Tibial nerve (tissue), 4 donors: ENCODE measurements around the gene GASK1A. TPM values are rescaled to one million over a fixed set of nuclear protein-coding genes. Genes with fewer than 3 reads are reported as not detected.

ENCODE experiments used
- DNase-seq, 2 donors: peaks; one replicate each; pipeline ENCODE4 v3.0.0-alpha.2; 2019; ENCODE audit warnings: low spot score in 2 of 2
- H3K27ac ChIP-seq, 4 donors: fragments of 200-600 bp; sonication (generic) in 3 of 4; one replicate each; pipeline ENCODE4 v1.5.1; 2017 to 2019; ENCODE audit warnings: mild to moderate bottlenecking in 1 of 4
- H3K27me3 ChIP-seq, 2 donors: fragments of 200-600 bp; sonication (generic) in 1 of 2; one replicate each; pipeline versions ENCODE4 v1.5.1 to v1.6.0; 2017 to 2019
- H3K36me3 ChIP-seq, 3 donors: fragments of 200-600 bp; sonication (generic); one replicate each; pipeline ENCODE4 v1.5.1; 2018 to 2019
- H3K4me1 ChIP-seq, 4 donors: fragments of 200-600 bp; sonication (generic) in 3 of 4; one replicate each; pipeline ENCODE4 v1.5.1; 2017 to 2019
- H3K4me3 ChIP-seq, 4 donors: fragments of 200-600 bp; sonication (generic) in 3 of 4; one replicate each; pipeline ENCODE4 v1.5.1; 2017 to 2019; ENCODE audit warnings: mild to moderate bottlenecking in 1 of 4, moderate library complexity in 1 of 4
- H3K9me3 ChIP-seq, 4 donors: fragments of 200-600 bp; sonication (generic) in 3 of 4; one replicate each; pipeline ENCODE4 v1.5.1; 2017 to 2019
- EP300 ChIP-seq, 2 donors: sonication (generic); formaldehyde crosslinking; IDR thresholded peaks; one replicate each; pipeline ENCODE4 v1.6.1; 2017; ENCODE audit warnings: antibody characterized with exemption in 2 of 2, mild to moderate bottlenecking in 1 of 2
- POLR2A ChIP-seq, 2 donors: fragments of 450-650 bp; IDR thresholded peaks; one replicate each; pipeline ENCODE4 v1.6.1; 2017; ENCODE audit warnings: antibody characterized with exemption in 2 of 2, mild to moderate bottlenecking in 2 of 2, moderate library complexity in 2 of 2
- WGBS, 2 donors: methylation state at CpG; one replicate each; pipeline ENCODE4 v1.1.5; 2018; 5-methylcytosine and 5-hydroxymethylcytosine counted together
- total RNA-seq, 4 donors: library from RNA; depleted of rRNA; stranded (reverse); fragments of >200 nt; gene quantifications; one replicate each; pipeline ENCODE4 v1.1.0, GENCODE V29; 2016
- TF ChIP-seq, protein P1 (sequence below), 5 experiments: fragments of 200-600 bp in 3 of 5; fragments of 450-650 bp in 2 of 5; sonication (generic) in 3 of 5; IDR thresholded peaks; one replicate each; pipeline ENCODE4 v1.5.1; 2016 to 2019; ENCODE audit warnings: antibody characterized with exemption in 5 of 5, mild to moderate bottlenecking in 3 of 5, moderate library complexity in 2 of 5

The GASK1A gene
- total RNA-seq, 4 donors from 2014 or later: 43.0 to 70.6 (median 49.5) TPM

DNA sequence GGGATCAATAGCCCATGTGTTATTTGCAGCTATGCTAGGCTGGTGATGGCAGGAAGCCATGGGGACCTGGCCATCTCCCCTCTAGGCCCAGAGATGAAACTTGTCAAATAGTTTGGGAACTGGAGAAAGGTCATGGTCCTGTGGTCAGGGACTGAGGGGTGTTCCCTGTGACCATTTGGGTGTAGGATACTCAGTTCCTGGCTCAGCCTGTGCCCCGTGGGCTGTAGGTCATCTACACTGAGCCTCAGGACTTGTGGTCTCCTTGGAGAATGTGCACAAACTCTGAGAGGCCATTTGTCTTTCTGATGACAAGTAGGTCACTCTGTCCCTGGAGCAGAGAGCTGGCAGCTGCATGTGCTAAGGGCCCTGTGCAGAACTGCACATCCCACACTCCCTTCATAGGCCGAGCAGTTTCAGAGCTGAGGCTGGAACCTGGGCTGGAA, 17.5 kb downstream of the GASK1A start:
- Histone ChIP-seq H3K9me3 (no peaks in the 10 kb centered on the region), H3K36me3 (no peaks in the 10 kb centered on the region), H3K27ac (peak overlapping the region; percentile 50 to 91 (median 75)), H3K27me3 (no peaks in the 10 kb centered on the region), H3K4me3 (no peak overlapping the region), H3K4me1 (peaks cover 0 to 69% (median 32%) of the 10 kb centered on the region in 4 donors)
- WGBS, 2 donors: 44 to 55% methylated on average over 1 to 2 of the region's 2 CpGs
- TF ChIP-seq EP300 (IDR thresholded peaks at IDR 0.05) (peak in 1 of 2 donors; percentile 78), POLR2A (IDR thresholded peaks at IDR 0.05) (no peak)
- DNase-seq: no peak

DNA sequence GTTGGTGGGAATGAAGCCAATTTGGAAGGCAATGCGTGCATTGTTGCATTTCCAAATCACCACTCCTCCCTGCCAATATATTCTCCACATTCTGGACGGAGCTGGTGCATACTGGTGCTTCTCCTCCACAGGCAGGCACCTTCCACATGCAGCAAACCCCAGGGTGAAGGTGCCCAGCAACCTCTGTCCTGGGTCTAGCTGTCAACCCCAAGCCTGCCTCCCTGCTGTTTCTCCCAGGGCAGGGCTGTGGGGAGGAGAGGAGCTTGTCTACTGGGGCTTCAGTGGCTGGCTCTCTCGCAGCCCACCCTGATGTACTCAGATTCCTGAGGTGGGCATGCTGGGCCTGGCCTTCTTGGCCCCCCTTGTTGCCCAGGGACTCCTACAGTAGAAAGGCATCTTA, 20.1 kb downstream of the GASK1A start:
- H3K4me3 ChIP-seq: no peak overlapping the region
- no peak for DNase-seq
- no peaks in the 10 kb centered on the region for H3K36me3 ChIP-seq
- peak overlapping the region; percentile 63 to 91 (median 86) for H3K27ac ChIP-seq
- no peak for TF ChIP-seq POLR2A (IDR thresholded peaks at IDR 0.05)
- TF ChIP-seq, protein P1, sequence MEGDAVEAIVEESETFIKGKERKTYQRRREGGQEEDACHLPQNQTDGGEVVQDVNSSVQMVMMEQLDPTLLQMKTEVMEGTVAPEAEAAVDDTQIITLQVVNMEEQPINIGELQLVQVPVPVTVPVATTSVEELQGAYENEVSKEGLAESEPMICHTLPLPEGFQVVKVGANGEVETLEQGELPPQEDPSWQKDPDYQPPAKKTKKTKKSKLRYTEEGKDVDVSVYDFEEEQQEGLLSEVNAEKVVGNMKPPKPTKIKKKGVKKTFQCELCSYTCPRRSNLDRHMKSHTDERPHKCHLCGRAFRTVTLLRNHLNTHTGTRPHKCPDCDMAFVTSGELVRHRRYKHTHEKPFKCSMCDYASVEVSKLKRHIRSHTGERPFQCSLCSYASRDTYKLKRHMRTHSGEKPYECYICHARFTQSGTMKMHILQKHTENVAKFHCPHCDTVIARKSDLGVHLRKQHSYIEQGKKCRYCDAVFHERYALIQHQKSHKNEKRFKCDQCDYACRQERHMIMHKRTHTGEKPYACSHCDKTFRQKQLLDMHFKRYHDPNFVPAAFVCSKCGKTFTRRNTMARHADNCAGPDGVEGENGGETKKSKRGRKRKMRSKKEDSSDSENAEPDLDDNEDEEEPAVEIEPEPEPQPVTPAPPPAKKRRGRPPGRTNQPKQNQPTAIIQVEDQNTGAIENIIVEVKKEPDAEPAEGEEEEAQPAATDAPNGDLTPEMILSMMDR (IDR thresholded peaks at IDR 0.05): no peak
- TF ChIP-seq EP300 (IDR thresholded peaks at IDR 0.05): no peak
- no peaks in the 10 kb centered on the region for H3K27me3 ChIP-seq
- 54 to 60% methylated on average over 2 to 3 of the region's 3 CpGs for WGBS, 2 donors
- peaks cover 0 to 81% (median 34%) of the 10 kb centered on the region in 4 donors for H3K4me1 ChIP-seq
- H3K9me3 ChIP-seq: no peaks in the 10 kb centered on the region

DNA sequence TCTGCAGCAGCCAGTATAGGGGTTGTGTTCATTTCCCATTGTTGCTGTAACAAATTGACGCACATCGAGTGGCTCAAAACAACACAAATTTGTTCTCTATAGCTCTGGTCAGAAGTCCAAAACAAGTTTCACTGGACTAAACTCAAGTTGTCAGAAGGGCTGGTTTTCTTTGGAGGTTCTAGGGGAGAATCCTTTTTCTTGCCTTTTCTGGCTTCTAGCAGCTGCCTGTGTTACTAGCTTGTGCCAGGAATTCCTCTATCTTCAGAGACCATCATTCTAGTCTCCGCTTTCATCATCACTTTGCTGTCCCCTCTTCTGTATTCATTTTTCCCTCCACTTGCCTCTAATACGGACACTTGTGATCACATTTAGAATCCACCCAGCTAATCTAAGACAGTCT, 20.5 kb downstream of the GASK1A start:
- 57 to 62% methylated on average over 4 of the region's 4 CpGs for WGBS, 2 donors
- Histone ChIP-seq H3K36me3 (no peaks in the 10 kb centered on the region), H3K27ac (peak overlapping the region; percentile 63 to 91 (median 86)), H3K9me3 (no peaks in the 10 kb centered on the region), H3K4me1 (peaks cover 0 to 85% (median 34%) of the 10 kb centered on the region in 4 donors), H3K4me3 (no peak overlapping the region), H3K27me3 (no peaks in the 10 kb centered on the region)
- TF ChIP-seq, protein P1 (IDR thresholded peaks at IDR 0.05): no peak
- TF ChIP-seq EP300 (IDR thresholded peaks at IDR 0.05) (no peak), POLR2A (IDR thresholded peaks at IDR 0.05) (no peak)
- DNase-seq: no peak

DNA sequence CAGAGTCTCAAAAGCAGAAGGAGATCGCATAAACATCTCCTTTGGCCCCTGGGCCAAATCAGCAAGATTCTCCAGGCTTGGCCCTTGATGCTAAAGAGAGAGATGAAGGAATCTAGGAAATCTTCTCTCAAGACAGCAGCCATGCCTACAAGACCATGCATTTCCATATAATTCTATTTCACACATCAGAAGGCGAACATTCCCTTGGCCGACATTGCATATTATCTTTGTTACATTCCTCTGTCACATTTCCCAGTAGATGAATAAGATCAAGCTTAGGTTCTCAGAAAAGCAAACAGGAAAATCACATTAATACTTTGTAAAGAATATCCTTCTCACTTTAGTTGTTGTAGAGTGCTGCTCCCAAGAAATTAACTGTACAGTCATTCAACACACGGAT, 21.3 kb downstream of the GASK1A start:
- Histone ChIP-seq H3K4me1 (peaks cover 0 to 86% (median 34%) of the 10 kb centered on the region in 4 donors), H3K27ac (peak overlapping the region; percentile 63 to 91 (median 86)), H3K36me3 (no peaks in the 10 kb centered on the region), H3K27me3 (no peaks in the 10 kb centered on the region), H3K9me3 (no peaks in the 10 kb centered on the region), H3K4me3 (no peak overlapping the region)
- WGBS, 2 donors: 82 to 85% methylated on average over 4 of the region's 4 CpGs
- TF ChIP-seq, protein P1 (IDR thresholded peaks at IDR 0.05): no peak
- TF ChIP-seq EP300 (IDR thresholded peaks at IDR 0.05) (no peak), POLR2A (IDR thresholded peaks at IDR 0.05) (no peak)
- DNase-seq: no peak

DNA sequence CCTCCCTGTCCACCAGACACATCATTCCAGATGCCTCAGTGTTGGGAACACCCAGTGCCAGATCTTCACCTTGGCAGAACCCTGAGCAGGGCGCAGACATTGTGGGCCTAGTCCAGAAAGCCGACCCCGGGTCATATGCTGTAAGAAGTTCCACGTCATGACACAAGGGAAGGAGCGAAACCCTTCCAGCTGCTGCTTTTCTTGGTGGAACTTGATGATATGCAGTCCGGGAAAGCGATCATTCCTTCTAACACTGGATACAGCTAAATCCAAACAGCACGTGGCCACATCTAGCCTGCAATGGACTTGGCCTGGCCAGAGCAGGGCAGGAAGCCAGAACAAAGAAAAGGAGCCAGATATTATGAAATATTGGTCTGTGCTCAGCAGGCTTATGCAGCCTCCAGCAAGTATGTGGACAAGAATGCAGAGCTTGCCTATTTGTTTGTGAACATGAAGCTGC, 22.0 kb downstream of the GASK1A start:
- Histone ChIP-seq H3K36me3 (no peaks in the 10 kb centered on the region), H3K27me3 (no peaks in the 10 kb centered on the region), H3K4me1 (peaks cover 0 to 87% (median 34%) of the 10 kb centered on the region in 4 donors), H3K4me3 (peak overlapping the region in 2 of 4 donors; percentile 7 to 36), H3K27ac (peak overlapping the region; percentile 63 to 91 (median 86)), H3K9me3 (no peaks in the 10 kb centered on the region)
- TF ChIP-seq, protein P1 (IDR thresholded peaks at IDR 0.05): peak in 1 of 5 experiments; percentile 22
- TF ChIP-seq POLR2A (IDR thresholded peaks at IDR 0.05) (peak in 1 of 2 donors; percentile 14), EP300 (IDR thresholded peaks at IDR 0.05) (peak; percentile 91 to 97)
- 15 to 22% methylated on average over 8 of the region's 8 CpGs for WGBS, 2 donors
- peak; percentile 88 to 93 for DNase-seq
